Astrocyte (in vitro differentiated cells and primary cell): ENCODE measurements around the gene KRTAP5-1. TPM values are rescaled to one million over a fixed set of nuclear protein-coding genes. Genes with fewer than 3 reads are reported as not detected.
A peak's percentile ranks its signal among the peaks of the same experiment; 100 is the strongest.
"Not testable (repeated sequence)": the region's sequence is repeated elsewhere in the genome, so short reads cannot be mapped to it uniquely, and the experiment has no call there.

Experiments
- DNase-seq: peaks from one replicate; pipeline ENCODE4 v3.0.0-alpha.2; 2010; ENCODE audit warnings: low read depth
- FAIRE-seq: peaks from 2 replicates; lab custom pipeline; 2011; peaks lifted over from hg19 to GRCh38; lab: Jason Lieb, UNC
- H2AFZ ChIP-seq: 2 replicates; pipeline ENCODE4 v1.6.0; 2012; ENCODE audit warnings: low read depth, low read length, inconsistent platforms
- H3K27ac ChIP-seq: 2 replicates; pipeline ENCODE4 v1.5.1; 2011; ENCODE audit warnings: low read depth, low read length, inconsistent platforms
- H3K27me3 ChIP-seq: 2 replicates; pipeline ENCODE4 v1.6.0; 2011; ENCODE audit warnings: low read length, inconsistent platforms; ENCODE audit not compliant: insufficient read depth
- H3K36me3 ChIP-seq: 2 replicates; pipeline ENCODE4 v1.5.1; 2011; ENCODE audit warnings: low read length, inconsistent platforms; ENCODE audit not compliant: insufficient read depth
- H3K4me1 ChIP-seq: 2 replicates; pipeline ENCODE4 v1.5.1; 2011; ENCODE audit warnings: low read length, inconsistent platforms; ENCODE audit not compliant: insufficient read depth
- H3K4me2 ChIP-seq: 2 replicates; pipeline ENCODE4 v1.6.0; 2012; ENCODE audit warnings: low read length, inconsistent platforms
- H3K4me3 ChIP-seq: 2 replicates; pipeline ENCODE4 v1.5.1; 2011; ENCODE audit warnings: low read depth, mild to moderate bottlenecking, low read length, inconsistent platforms; ENCODE audit not compliant: insufficient read depth
- H3K79me2 ChIP-seq: 2 replicates; pipeline ENCODE4 v1.6.0; 2012; ENCODE audit warnings: mild to moderate bottlenecking, low read length, inconsistent platforms; ENCODE audit not compliant: insufficient read depth
- H3K9ac ChIP-seq: 2 replicates; pipeline ENCODE4 v1.6.0; 2012; ENCODE audit warnings: mild to moderate bottlenecking, low read length, inconsistent platforms
- H3K9me3 ChIP-seq: 2 replicates; pipeline ENCODE4 v1.5.1; 2012; ENCODE audit warnings: low read depth, mild to moderate bottlenecking, low read length, inconsistent platforms; ENCODE audit not compliant: insufficient read depth
- H4K20me1 ChIP-seq: 2 replicates; pipeline ENCODE4 v1.6.0; 2012; ENCODE audit warnings: low read length, inconsistent platforms; ENCODE audit not compliant: insufficient read depth
- H3K27ac Mint-ChIP-seq: one replicate; pipeline ENCODE4 v1.8.0; 2021; ENCODE audit warnings: mild to moderate bottlenecking, mixed read lengths; ENCODE audit not compliant: unreplicated experiment
- H3K27me3 Mint-ChIP-seq: one replicate; pipeline ENCODE4 v1.8.0; 2021; ENCODE audit warnings: low read depth, mixed read lengths; ENCODE audit not compliant: unreplicated experiment
- H3K36me3 Mint-ChIP-seq: one replicate; pipeline ENCODE4 v1.8.0; 2021; ENCODE audit warnings: low read depth, mixed read lengths; ENCODE audit not compliant: unreplicated experiment
- H3K4me1 Mint-ChIP-seq: one replicate; pipeline ENCODE4 v1.8.0; 2021; ENCODE audit warnings: low read depth, mixed read lengths; ENCODE audit not compliant: unreplicated experiment
- H3K4me3 Mint-ChIP-seq: one replicate; pipeline ENCODE4 v1.8.0; 2021; ENCODE audit warnings: mild to moderate bottlenecking, moderate library complexity, mixed read lengths; ENCODE audit not compliant: unreplicated experiment
- H3K9me3 Mint-ChIP-seq: one replicate; pipeline ENCODE4 v1.8.0; 2021; ENCODE audit warnings: mild to moderate bottlenecking, mixed read lengths; ENCODE audit not compliant: unreplicated experiment
- EZH2 ChIP-seq: IDR thresholded peaks from 2 replicates; pipeline ENCODE4 v1.6.1; 2012; ENCODE audit warnings: mild to moderate bottlenecking, low read length, inconsistent platforms; ENCODE audit not compliant: insufficient read depth
- total RNA-seq: library from RNA; stranded (reverse); gene quantifications from 2 replicates; pipeline ENCODE4 v1.2.1, GENCODE V29; 2021
- TF ChIP-seq, protein P1 (sequence below): IDR thresholded peaks from 2 replicates; pipeline ENCODE4 v1.5.1; 2011; ENCODE audit warnings: low read depth, mild to moderate bottlenecking, inconsistent platforms, low read length, moderate library complexity; ENCODE audit not compliant: insufficient read depth

KRTAP5-1 gene
- total RNA-seq, 1 donor from 2014 or later, result not detected

GRCh38 chr11:1576825-1577224 is 8.3 kb downstream of the KRTAP5-1 start:
- peaks cover 7% of the 10 kb centered on the region for H3K36me3 Mint-ChIP-seq
- TF ChIP-seq EZH2, result no peak
- TF ChIP-seq, protein P1, sequence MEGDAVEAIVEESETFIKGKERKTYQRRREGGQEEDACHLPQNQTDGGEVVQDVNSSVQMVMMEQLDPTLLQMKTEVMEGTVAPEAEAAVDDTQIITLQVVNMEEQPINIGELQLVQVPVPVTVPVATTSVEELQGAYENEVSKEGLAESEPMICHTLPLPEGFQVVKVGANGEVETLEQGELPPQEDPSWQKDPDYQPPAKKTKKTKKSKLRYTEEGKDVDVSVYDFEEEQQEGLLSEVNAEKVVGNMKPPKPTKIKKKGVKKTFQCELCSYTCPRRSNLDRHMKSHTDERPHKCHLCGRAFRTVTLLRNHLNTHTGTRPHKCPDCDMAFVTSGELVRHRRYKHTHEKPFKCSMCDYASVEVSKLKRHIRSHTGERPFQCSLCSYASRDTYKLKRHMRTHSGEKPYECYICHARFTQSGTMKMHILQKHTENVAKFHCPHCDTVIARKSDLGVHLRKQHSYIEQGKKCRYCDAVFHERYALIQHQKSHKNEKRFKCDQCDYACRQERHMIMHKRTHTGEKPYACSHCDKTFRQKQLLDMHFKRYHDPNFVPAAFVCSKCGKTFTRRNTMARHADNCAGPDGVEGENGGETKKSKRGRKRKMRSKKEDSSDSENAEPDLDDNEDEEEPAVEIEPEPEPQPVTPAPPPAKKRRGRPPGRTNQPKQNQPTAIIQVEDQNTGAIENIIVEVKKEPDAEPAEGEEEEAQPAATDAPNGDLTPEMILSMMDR, result no peak
- Histone ChIP-seq H3K4me2 (no peak overlapping the region), H3K4me3 (no peak overlapping the region), H3K9me3 (no peaks in the 10 kb centered on the region), H3K27me3 (peaks cover 14% of the 10 kb centered on the region), H3K27ac (no peak overlapping the region), H3K4me1 (no peaks in the 10 kb centered on the region), H2AFZ (no peak overlapping the region), H3K36me3 (no peaks in the 10 kb centered on the region), H3K9ac (no peak overlapping the region), H4K20me1 (peaks cover 14% of the 10 kb centered on the region), H3K79me2 (no peaks in the 10 kb centered on the region)
- H3K4me3 Mint-ChIP-seq, result peak overlapping the region; percentile 35
- DNase-seq (no peak), FAIRE-seq (no peak)
- peaks cover 10% of the 10 kb centered on the region for H3K9me3 Mint-ChIP-seq
- peaks cover 27% of the 10 kb centered on the region for H3K27me3 Mint-ChIP-seq
- H3K4me1 Mint-ChIP-seq, result no peaks in the 10 kb centered on the region
- H3K27ac Mint-ChIP-seq, result no peak overlapping the region

DNA sequence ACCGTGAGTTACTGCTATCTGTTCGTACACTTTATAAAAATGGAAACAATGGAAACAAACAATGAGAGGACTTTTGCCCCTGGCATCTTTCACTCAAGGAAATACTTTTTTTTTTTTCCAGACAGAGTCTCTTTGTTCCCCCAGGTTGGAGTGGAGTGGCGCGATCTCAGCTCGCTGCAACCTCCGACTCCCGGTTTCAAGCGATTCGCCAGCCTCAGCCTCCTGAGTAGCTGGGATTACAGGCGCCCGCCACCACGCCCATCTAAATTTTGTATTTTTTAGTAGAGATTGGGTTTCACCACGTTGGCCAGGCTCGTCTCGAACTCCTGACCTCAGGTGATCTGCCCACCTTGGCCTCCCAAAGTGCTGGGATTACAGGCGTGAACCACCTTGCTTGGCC is 9.3 kb downstream of the KRTAP5-1 start:
- not testable (repeated sequence) for H3K4me3 Mint-ChIP-seq, H3K36me3 Mint-ChIP-seq, H3K4me1 ChIP-seq, H2AFZ ChIP-seq, H3K4me2 ChIP-seq, H3K9me3 ChIP-seq, DNase-seq, H3K4me3 ChIP-seq, H3K27ac ChIP-seq, FAIRE-seq, H3K9ac ChIP-seq, H3K27ac Mint-ChIP-seq, H3K79me2 ChIP-seq, H3K4me1 Mint-ChIP-seq, H3K36me3 ChIP-seq
- peaks cover 14% of the 10 kb centered on the region for H3K27me3 ChIP-seq
- H3K27me3 Mint-ChIP-seq, result peaks cover 27% of the 10 kb centered on the region
- H3K9me3 Mint-ChIP-seq, result peaks cover 10% of the 10 kb centered on the region
- peaks cover 18% of the 10 kb centered on the region for H4K20me1 ChIP-seq

DNA sequence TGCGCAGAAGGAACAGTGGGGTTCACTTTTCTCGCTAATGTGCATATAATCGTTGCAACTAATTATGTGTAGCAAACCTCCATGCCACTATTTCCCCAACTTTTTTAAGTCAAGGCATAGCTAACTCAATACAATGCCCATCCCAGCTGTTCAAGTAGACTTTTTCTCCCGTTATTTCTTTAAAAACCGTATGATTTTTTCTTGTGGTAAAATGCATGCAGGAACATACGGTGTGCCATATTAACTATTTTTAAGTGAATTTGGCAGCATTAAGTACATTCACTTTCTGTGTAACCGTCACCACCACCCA is 10.2 kb downstream of the KRTAP5-1 start:
- H3K27me3 Mint-ChIP-seq, result peaks cover 27% of the 10 kb centered on the region
- Histone ChIP-seq H3K27me3 (peaks cover 14% of the 10 kb centered on the region), H3K4me2 (peak overlapping the region; percentile 81), H3K4me1 (no peaks in the 10 kb centered on the region), H4K20me1 (peaks cover 26% of the 10 kb centered on the region), H3K27ac (no peak overlapping the region), H2AFZ (no peak overlapping the region), H3K9ac (no peak overlapping the region), H3K79me2 (peaks cover 15% of the 10 kb centered on the region), H3K9me3 (no peaks in the 10 kb centered on the region), H3K36me3 (no peaks in the 10 kb centered on the region), H3K4me3 (no peak overlapping the region)
- H3K4me3 Mint-ChIP-seq, result peak overlapping the region; percentile 69
- no peak for FAIRE-seq
- H3K36me3 Mint-ChIP-seq, result peaks cover 7% of the 10 kb centered on the region
- DNase-seq, result no peak
- H3K27ac Mint-ChIP-seq, result no peak overlapping the region
- TF ChIP-seq, protein P1, result no peak
- TF ChIP-seq EZH2, result no peak
- H3K9me3 Mint-ChIP-seq, result peaks cover 10% of the 10 kb centered on the region
- no peaks in the 10 kb centered on the region for H3K4me1 Mint-ChIP-seq
